COLO829 (cell line): ENCODE measurements around the gene NR1D1.

Experiments
- DNase-seq: peaks from one replicate; pipeline ENCODE4 v3.0.0; 2012; ENCODE audit warnings: low spot score

NR1D1 gene

GRCh38 chr17:40097087-40097486, 3.3 kb downstream of the NR1D1 start:
- DNase-seq, result no peak

- no peak for DNase-seq
These were observed 4.2 kb downstream of the NR1D1 start for GRCh38 chr17:40095944-40096791.

DNA sequence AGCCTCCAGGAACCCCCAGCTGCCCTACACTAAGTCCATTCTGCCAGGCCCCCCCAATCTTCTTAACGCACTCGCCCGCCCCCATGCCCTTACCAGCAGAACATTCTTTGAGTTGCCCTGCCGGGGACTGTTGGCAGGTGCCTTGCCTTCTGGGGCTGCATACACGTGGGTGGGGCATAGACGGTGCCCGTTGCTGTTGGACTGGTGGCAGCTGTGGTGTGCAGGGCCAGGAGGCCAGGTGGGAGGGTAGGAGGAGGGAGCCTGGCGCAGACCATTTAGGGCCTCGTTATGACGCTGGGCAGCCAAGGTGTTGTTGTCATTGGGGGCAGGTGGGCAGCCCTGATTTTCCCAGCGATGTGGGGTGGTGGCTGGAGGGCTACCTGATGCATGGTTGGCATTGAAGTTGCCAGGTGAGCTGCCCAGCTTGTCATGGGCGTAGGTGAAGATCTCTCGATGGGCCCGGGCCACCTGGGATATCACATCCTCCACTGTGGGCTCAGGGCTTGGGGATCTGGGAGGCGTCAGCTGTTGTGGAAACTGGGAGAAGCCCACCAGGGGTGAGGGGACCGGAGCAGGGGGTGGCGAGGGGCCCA, 4.9 kb downstream of the NR1D1 start:
- DNase-seq, result no peak

DNA sequence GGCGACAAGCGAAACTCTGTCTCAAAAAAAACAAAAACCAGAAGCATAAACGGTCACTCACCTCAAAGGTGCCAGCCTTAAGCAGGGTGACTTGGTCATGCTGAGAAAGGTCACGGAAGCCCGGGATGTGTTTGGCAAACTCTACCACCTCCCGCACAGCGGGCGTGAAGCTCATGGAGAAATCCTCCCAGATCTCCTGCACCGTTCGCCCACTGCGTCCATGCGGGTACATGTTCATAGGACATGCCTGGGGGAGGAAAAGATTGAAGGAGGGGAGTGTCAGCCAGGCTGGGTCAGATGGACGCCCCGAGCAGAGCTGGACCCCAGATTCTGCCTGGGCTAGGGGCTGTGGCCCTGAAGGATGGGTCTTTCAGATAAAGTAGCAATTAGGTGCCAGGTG, 5.5 kb downstream of the NR1D1 start:
- no peak for DNase-seq

DNA sequence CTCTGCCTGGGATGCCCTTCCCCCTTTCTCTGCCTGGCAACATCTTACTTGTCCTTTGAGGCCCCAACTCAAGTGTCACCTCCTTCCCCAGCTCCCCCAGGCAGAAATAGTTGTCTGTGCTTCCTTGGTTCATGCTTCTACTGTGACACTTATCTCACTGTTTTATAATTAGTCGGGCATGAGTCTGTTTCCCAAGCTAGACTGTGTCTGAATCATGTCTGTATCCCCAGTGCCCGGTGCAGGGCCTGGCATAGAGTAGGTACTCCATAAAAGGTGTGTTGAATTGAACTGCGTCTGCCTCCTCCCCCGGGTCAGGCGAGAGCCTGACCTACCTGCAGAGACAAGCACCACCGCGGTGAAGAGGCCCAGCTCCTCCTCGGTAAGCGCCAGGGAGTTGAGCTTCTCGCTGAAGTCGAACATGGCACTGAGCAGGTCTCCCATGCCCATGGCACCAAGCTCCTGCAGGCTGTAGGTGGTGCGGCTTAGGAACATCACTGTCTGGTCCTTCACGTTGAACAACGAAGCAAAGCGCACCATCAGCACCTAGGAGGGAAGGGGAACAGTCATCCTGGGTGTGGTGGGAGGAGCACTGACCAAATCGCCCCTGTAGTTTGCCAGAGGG, 6.7 kb downstream of the NR1D1 start:
- DNase-seq, result no peak

DNA sequence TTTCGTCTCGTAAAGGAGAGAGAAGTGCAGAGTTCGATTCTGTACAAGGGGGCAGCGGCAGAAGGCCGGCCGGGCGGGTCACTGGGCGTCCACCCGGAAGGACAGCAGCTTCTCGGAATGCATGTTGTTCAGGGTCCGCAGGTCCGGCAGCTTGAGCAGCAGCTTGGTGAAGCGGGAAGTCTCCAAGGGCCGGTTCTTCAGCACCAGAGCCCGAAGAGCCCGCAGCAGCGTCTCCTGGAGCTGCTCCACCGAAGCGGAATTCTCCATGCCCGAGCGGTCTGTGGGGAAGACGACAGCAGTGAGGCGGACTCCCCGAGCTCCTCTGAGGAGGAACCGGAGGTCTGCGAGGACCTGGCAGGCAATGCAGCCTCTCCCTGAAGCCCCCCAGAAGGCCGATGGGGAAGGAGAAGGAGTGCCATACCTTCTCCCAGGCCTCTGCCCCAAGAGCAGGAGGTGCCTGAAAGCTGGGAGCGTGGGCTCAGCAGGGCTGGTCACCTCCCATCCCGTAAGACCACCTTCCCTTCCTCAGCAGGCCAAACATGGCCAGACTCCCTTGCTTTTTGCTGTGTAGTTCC, 7.3 kb downstream of the NR1D1 start:
- no peak for DNase-seq

DNA sequence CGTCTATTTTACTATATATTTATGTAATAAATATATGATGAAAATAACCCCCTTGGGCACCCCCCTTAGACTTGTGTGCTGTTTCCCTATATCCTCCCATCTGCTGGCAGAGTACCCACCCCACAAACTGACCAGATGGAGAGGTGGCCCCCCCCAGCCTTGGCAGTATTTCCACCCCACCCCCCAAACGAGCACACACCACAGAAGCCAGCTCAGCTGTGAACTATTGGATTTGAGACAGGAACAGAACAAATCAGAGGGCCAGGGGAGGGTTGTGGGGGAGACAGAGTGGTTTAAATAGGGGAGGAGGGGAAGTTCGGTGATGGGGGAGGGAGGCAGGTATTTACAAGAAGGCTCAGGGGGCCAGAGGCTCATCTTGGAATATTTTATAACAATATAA, 7.8 kb downstream of the NR1D1 start:
- no peak for DNase-seq

- DNase-seq, result no peak
These were observed 8.5 kb downstream of the NR1D1 start for GRCh38 chr17:40091691-40092397.

DNA sequence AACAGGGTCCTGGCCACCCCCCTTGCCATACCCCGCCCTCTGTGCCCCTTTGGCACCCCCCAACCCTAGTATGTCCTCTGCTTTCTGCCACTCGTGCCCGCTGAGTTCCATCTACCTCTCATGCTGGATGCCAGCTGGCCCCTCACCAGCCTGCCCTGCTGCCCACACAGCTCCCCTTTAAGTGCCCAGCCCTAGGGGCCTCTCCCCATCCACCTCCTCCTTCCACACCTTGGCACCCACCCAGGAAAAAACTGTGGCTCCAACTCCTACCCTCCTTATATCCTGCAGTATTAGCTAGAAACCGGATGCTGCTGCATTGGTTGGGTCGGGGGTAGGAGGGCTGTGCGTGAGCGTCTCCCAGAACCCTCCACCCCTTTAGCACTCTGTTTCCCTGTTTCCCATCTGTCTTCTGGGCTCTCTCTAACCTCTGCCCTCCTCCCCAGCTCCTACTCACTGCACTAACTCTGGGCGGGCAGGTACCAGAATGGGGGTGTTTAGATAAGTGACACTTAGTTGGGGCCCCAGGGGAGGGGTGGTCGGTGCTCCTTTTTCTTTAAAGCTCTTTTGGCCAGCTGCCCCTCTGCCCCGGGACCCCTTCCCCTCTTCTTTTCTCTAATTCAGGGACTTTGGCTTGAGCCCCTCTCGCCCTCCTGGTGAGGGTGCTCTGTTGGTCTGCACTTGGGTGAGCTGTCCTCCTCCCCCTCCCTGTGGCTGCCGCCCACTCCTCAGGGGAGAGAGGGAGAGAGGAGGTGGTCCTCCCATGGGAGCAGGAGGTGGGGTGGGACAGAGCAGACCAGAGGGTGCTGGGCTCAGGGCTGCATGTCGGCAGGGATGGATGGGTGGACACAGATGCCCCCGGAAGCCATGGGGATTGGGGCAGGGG, 9.9 kb downstream of the NR1D1 start:
- DNase-seq, result no peak

DNA sequence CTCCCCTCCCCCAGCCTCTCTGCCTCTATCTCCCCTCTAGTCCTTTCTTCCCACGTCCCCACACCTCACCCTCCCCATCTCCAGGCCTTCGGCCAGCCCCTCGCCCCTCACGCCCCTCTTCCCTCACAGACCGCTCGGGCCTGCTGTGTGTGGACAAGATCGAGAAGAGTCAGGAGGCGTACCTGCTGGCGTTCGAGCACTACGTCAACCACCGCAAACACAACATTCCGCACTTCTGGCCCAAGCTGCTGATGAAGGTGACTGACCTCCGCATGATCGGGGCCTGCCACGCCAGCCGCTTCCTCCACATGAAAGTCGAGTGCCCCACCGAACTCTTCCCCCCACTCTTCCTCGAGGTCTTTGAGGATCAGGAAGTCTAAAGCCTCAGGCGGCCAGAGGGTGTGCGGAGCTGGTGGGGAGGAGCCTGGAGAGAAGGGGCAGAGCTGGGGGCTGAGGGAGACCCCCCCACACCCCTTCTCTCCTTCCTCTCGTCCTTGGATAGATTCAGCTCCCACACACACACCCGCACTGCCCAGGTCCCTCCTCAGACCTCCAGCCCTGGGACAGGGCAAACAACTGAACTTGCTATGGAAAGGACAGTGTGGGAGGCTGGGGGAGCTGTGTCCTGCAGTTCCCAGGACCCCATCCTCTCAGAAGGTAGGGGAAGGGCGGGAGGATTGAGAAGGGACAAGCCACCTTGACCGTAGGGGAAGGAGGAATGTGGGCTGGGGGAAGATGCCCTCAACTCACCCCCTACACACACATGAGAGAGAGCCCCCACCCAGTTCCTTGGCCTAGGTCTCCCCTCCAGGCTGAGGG, 11.1 kb downstream of the NR1D1 start:
- DNase-seq, result no peak

DNA sequence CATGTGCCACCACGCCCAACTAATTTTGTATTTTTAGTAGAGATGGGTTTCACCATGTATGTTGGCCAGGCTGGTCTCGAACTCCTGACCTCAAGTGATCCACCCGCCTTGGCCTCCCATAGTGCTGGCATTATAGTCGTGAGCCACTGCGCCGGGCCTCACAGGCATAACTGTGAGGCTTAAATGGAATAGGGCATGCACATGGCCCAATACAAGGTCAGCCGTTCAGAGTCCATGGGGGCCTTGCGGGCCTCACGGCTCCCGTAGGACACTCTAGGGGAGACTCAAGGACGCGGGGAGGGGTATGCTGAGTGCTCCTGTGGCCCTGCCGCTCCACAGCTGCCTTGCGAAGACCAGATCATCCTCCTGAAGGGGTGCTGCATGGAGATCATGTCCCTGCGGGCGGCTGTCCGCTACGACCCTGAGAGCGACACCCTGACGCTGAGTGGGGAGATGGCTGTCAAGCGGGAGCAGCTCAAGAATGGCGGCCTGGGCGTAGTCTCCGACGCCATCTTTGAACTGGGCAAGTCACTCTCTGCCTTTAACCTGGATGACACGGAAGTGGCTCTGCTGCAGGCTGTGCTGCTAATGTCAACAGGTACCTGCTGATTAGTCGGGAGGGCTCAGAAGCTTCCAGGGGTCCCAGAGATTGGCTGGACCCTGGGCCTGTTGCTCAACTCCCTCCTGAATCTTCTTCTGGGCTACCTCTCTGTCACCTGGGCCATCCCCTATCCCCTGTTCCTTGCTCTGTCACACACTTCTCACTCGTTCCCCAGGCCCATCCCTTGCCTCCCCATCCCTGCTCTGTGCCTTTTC, 12.3 kb downstream of the NR1D1 start:
- no peak for DNase-seq

DNA sequence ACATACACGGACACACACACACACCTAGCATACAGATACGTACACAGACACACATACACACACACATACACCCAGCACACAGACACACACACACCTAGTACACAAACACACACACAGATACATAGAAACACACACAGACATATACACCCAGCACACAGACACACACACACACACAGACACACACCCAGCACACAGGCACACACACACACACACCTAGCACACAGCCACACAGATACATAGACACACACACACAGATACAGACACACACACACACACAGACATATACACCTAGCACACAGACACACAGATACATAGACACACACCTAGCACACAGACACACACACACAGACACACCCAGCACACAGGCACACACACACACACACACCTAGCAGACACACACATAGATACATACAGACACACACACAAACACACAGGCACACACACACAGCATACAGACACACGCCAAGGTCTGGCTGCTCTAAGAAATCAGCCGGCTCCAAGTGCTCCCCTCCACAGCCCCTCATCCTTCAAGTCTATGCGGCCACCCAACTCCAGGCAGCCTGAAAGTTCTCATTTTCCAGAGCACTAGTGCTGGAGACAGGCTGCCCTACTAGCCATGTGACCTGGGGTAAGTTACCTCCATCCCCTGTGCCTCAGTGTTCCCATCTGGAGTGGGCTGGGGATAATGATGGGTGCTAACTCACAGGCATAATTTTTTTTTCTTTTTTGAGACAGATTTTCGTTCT, 13.2 kb downstream of the NR1D1 start:
- DNase-seq, result no peak

- DNase-seq, result peak; percentile 54
These were observed 14.0 kb downstream of the NR1D1 start for GRCh38 chr17:40086150-40087044.

DNA sequence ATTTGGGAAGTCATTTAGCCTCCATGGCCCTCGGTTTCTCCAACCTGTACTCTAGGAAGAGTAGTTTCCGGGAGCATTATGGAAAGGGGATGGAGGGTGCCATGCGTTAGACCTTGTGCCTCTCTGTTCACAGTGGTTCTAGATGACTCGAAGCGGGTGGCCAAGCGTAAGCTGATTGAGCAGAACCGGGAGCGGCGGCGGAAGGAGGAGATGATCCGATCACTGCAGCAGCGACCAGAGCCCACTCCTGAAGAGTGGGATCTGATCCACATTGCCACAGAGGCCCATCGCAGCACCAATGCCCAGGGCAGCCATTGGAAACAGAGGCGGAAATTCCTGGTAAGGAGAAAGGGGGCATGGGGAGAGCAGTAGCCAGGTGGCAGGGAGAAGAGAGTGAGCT, 15.9 kb downstream of the NR1D1 start:
- DNase-seq, result no peak

GRCh38 chr17:40079545-40079944, 20.8 kb downstream of the NR1D1 start:
- DNase-seq, result no peak

DNA sequence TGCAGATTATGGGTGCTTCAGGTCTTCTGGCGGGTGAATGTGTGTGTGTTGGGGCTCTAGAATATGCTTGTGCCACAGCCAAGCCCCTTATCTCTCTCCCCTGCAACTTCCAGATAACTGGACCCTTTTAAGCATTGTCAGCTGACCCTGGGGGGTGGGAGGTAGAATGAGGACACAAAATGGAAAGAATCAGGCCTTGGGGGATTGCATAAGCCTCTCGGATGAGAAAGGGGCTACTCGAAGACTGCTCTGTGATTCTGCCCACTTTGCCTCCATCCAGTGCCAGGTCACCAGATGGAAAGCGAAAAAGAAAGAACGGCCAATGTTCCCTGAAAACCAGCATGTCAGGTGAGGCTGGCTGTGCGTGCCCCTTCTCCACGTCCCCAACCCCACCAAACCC, 23.8 kb downstream of the NR1D1 start:
- DNase-seq, result no peak

- no peak for DNase-seq
These were observed 24.4 kb downstream of the NR1D1 start for GRCh38 chr17:40075942-40076498.
